SK-N-SH (cell line): ENCODE results near the gene TBCC. TPM values are rescaled to one million over a fixed set of nuclear protein-coding genes. Genes with fewer than 3 reads are reported as not detected.

Experiments
- CTCF ChIA-PET: fragments of 300-600, 350-600 bp; formaldehyde crosslinking; extraction: SDS; loops from one replicate; lab custom pipeline; 2021; lab: Yijun Ruan, JAX
- POLR2A ChIA-PET: fragments of 350-600 bp; sonication (Branson Sonifier 250); formaldehyde crosslinking; extraction: SDS; loops from one replicate; lab custom pipeline; 2020; ENCODE audit warnings: antibody characterized with exemption, inconsistent platforms; lab: Yijun Ruan, JAX
- DNase-seq: peaks from one replicate; pipeline ENCODE4 v3.0.0; 2012
- H2AFZ ChIP-seq: fragments of 200-600 bp; sonication (generic); 2 replicates; pipeline ENCODE4 v1.8.1; 2016; ENCODE audit warnings: antibody characterized with exemption, mild to moderate bottlenecking, low read depth
- H3F3A ChIP-seq: fragments of 200-600 bp; sonication (generic); replicated peaks from 2 replicates; pipeline ENCODE3; 2016; ENCODE audit warnings: antibody characterized with exemption, mild to moderate bottlenecking; ENCODE audit not compliant: insufficient read depth
- H3K27ac ChIP-seq, 2 experiments: fragments of 200-500 bp in 1 of 2; fragments of 200-600 bp in 1 of 2; sonication (Bioruptor generic) in 1 of 2; sonication (generic), shearing (Covaris generic) in 1 of 2; 2 replicates each; pipeline versions ENCODE4 v1.5.1 to v1.6.1; 2014 to 2016; ENCODE audit warnings: low read depth in 2 of 2, inconsistent platforms in 1 of 2, low read length in 1 of 2, mild to moderate bottlenecking in 1 of 2, mixed read lengths in 1 of 2
- H3K27me3 ChIP-seq: fragments of 200-600 bp; sonication (generic), shearing (Covaris generic); 2 replicates; pipeline ENCODE4 v1.6.1; 2016; ENCODE audit warnings: mixed run types; ENCODE audit not compliant: insufficient read depth
- H3K36me3 ChIP-seq, 2 experiments: fragments of 200-500 bp in 1 of 2; fragments of 200-600 bp in 1 of 2; sonication (Bioruptor generic) in 1 of 2; sonication (generic) in 1 of 2; replicated peaks in 1 of 2; 2 replicates each; pipeline versions ENCODE3 to v1.5.1; 2014 to 2016; ENCODE audit warnings: low read length in 1 of 2, mild to moderate bottlenecking in 1 of 2; ENCODE audit not compliant: insufficient read depth in 2 of 2, control insufficient read depth in 1 of 2
- H3K4me1 ChIP-seq, 2 experiments: fragments of 200-500 bp in 1 of 2; fragments of 200-600 bp in 1 of 2; sonication (Bioruptor generic) in 1 of 2; sonication (generic), shearing (Covaris generic) in 1 of 2; 2 replicates each; pipeline versions ENCODE4 v1.5.1 to v1.6.1; 2014 to 2016; ENCODE audit warnings: low read depth in 1 of 2, low read length in 1 of 2, mixed run types in 1 of 2; ENCODE audit not compliant: insufficient read depth in 2 of 2, control insufficient read depth in 1 of 2
- H3K4me2 ChIP-seq: fragments of 200-600 bp; sonication (generic), shearing (Covaris generic); 2 replicates; pipeline ENCODE4 v1.6.1; 2017; ENCODE audit warnings: mixed run types
- H3K4me3 ChIP-seq, 2 experiments: fragments of 200-500 bp in 1 of 2; fragments of 200-600 bp in 1 of 2; sonication (Bioruptor generic) in 1 of 2; sonication (generic), shearing (Covaris generic) in 1 of 2; 2 replicates each; pipeline versions ENCODE4 v1.5.1 to v1.8.1; 2014 to 2016; ENCODE audit warnings: low read depth in 2 of 2, inconsistent platforms in 1 of 2, low read length in 1 of 2, mild to moderate bottlenecking in 1 of 2, mixed read lengths in 1 of 2, moderate library complexity in 1 of 2
- H3K79me2 ChIP-seq: fragments of 200-600 bp; sonication (generic); 2 replicates; pipeline ENCODE4 v1.8.1; 2017; ENCODE audit warnings: mild to moderate bottlenecking; ENCODE audit not compliant: insufficient read depth
- H3K9ac ChIP-seq: fragments of 200-600 bp; sonication (generic); 2 replicates; pipeline ENCODE4 v1.6.1; 2017; ENCODE audit warnings: mixed run types
- H3K9me2 ChIP-seq: fragments of 200-600 bp; sonication (generic); 2 replicates; pipeline ENCODE4 v1.6.1; 2017; ENCODE audit warnings: mixed run types
- H3K9me3 ChIP-seq: fragments of 200-600 bp; sonication (generic); 2 replicates; pipeline ENCODE4 v1.6.1; 2017; ENCODE audit warnings: mixed run types, mild to moderate bottlenecking, moderate library complexity
- H4K20me1 ChIP-seq: fragments of 200-600 bp; sonication (generic); 2 replicates; pipeline ENCODE4 v1.6.1; 2017; ENCODE audit warnings: mild to moderate bottlenecking, mixed run types; ENCODE audit not compliant: insufficient read depth
- ELF1 ChIP-seq: IDR thresholded peaks from 2 replicates; pipeline ENCODE4 v1.4.0; 2012
- EP300 ChIP-seq, 2 experiments: IDR thresholded peaks; 2 replicates each; pipeline versions ENCODE4 v1.4.0 to v1.6.1; 2012; ENCODE audit warnings: borderline replicate concordance in 1 of 2, low read depth in 1 of 2, low read length in 1 of 2
- FOSL2 ChIP-seq: IDR thresholded peaks from 2 replicates; pipeline ENCODE4 v1.4.0; 2012; ENCODE audit warnings: low read depth, mild to moderate bottlenecking, moderate library complexity, borderline replicate concordance
- GATA2 ChIP-seq: sonication (generic); formaldehyde crosslinking; IDR thresholded peaks from 2 replicates; pipeline ENCODE4 v1.5.0; 2020; ENCODE audit warnings: mild to moderate bottlenecking, missing genetic modification reagents
- MAX ChIP-seq: IDR thresholded peaks from 2 replicates; pipeline ENCODE4 v1.4.0; 2012; ENCODE audit warnings: low read depth
- MXI1 ChIP-seq: IDR thresholded peaks from 2 replicates; pipeline ENCODE4 v1.6.1; 2012; ENCODE audit warnings: mild to moderate bottlenecking, low read depth, low read length, improper control_type of control experiment
- NFIC ChIP-seq: IDR thresholded peaks from 2 replicates; pipeline ENCODE4 v1.4.0; 2012; ENCODE audit warnings: borderline replicate concordance
- PBX3 ChIP-seq: IDR thresholded peaks from 2 replicates; pipeline ENCODE4; 2012
- REST ChIP-seq: IDR thresholded peaks from 2 replicates; pipeline ENCODE4 v1.6.1; 2012; ENCODE audit warnings: mild to moderate bottlenecking, low read depth, low read length, moderate library complexity
- TAF1 ChIP-seq: IDR thresholded peaks from 2 replicates; pipeline ENCODE4 v1.6.1; 2012; ENCODE audit warnings: low read depth, mild to moderate bottlenecking, low read length, moderate library complexity, borderline replicate concordance
- TCF12 ChIP-seq: IDR thresholded peaks from 2 replicates; pipeline ENCODE4 v1.4.0; 2012
- USF2 ChIP-seq: fragments of 150-350 bp; IDR thresholded peaks from 2 replicates; pipeline ENCODE4 v1.6.1; 2017; ENCODE audit warnings: antibody characterized with exemption, low read length, low read depth, borderline replicate concordance
- YY1 ChIP-seq: IDR thresholded peaks from 2 replicates; pipeline ENCODE4 v1.4.0; 2012; ENCODE audit warnings: low read depth, mild to moderate bottlenecking
- WGBS: methylation state at CpG from one replicate; pipeline ENCODE4 v1.1.6; 2017; ENCODE audit warnings: low lambda C conversion rate; 5-methylcytosine and 5-hydroxymethylcytosine counted together
- polyA plus RNA-seq, 3 experiments: library from polyadenylated mRNA; depleted of rRNA; stranded (reverse); fragments of >200 nt; gene quantifications; 2 replicates each; pipeline ENCODE4 v1.2.3, GENCODE V29; 2012

Gene TBCC
- polyA plus RNA-seq, 1 of the 3 experiments (the other 2 are of a cell fraction): 18.2 TPM

GRCh38 chr6:42702200-42702599 is 43.7 kb downstream of the TBCC start:
- WGBS: 11% methylated on average over 1 of the region's 2 CpGs
- Histone ChIP-seq H3K4me1 (no peaks in the 10 kb centered on the region), H3K27me3 (no peaks in the 10 kb centered on the region), H3F3A (no peaks in the 10 kb centered on the region), H2AFZ (no peak overlapping the region), H4K20me1 (no peaks in the 10 kb centered on the region), H3K4me3 (no peak overlapping the region), H3K36me3 (no peaks in the 10 kb centered on the region), H3K9me3 (no peaks in the 10 kb centered on the region), H3K9me2 (no peaks in the 10 kb centered on the region), H3K27ac (peak overlapping the region in 1 of 2 experiments; percentile 43; a peak in 2 of 4 replicates), H3K4me2 (peak overlapping the region; percentile 45; the same call in 1 of the 2 replicates), H3K79me2 (no peaks in the 10 kb centered on the region), H3K9ac (no peak overlapping the region)
- TF ChIP-seq REST (0 out of 2 replicates have a peak, but pooled peaks have one; percentile 30), TCF12 (no peak), FOSL2 (peak; percentile 43)
- ChIA-PET CTCF (interaction anchor here (1.1 to 4.6 kb wide), 2 partner anchors 24 to 29 kb away, joined by 3 to 17 read pairs; no protein-coding TSS in a partner anchor), POLR2A (no interaction called here)
- DNase-seq: no peak

GRCh38 chr6:42698217-42698616 is 47.7 kb downstream of the TBCC start:
- Histone ChIP-seq H3K79me2 (no peaks in the 10 kb centered on the region), H3K27me3 (no peaks in the 10 kb centered on the region), H3K9me2 (no peaks in the 10 kb centered on the region), H2AFZ (no peak overlapping the region), H4K20me1 (no peaks in the 10 kb centered on the region), H3K36me3 (peaks cover 4 to 6% of the 10 kb centered on the region in 2 experiments), H3K9me3 (no peaks in the 10 kb centered on the region), H3K27ac (no peak overlapping the region), H3F3A (peaks cover 3% of the 10 kb centered on the region), H3K4me1 (peaks cover 0 to 4% of the 10 kb centered on the region in 2 experiments; a peak in 1 of 4 replicates), H3K4me3 (no peak overlapping the region), H3K4me2 (no peak overlapping the region), H3K9ac (no peak overlapping the region)
- no peak for TF ChIP-seq USF2
- no peak for TF ChIP-seq GATA2 (CRISPR knock-in tag)
- TF ChIP-seq MAX: no peak
- TF ChIP-seq TAF1: no peak
- no peak for TF ChIP-seq PBX3
- TF ChIP-seq NFIC: no peak
- TF ChIP-seq ELF1: no peak
- no peak for TF ChIP-seq YY1
- no peak for TF ChIP-seq MXI1
- no peak for TF ChIP-seq EP300 (IDR thresholded peaks at IDR 0.05; ENCODE audit: borderline replicate concordance in 1 of 2, low read depth in 1 of 2, low read length in 1 of 2)
- no peak for DNase-seq
- ChIA-PET CTCF (interaction anchor here (3.2 kb wide), 1 partner anchor 28 kb away, joined by 13 read pairs; no protein-coding TSS in a partner anchor), POLR2A (interaction anchor here (0.6 kb wide), 1 partner anchor 579 kb away, joined by 5 read pairs; no protein-coding TSS in a partner anchor)
- WGBS: 92% methylated on average over 13 of the region's 13 CpGs
